ENCODE measurements around the gene PGLYRP4. TPM values are rescaled to one million over a fixed set of nuclear protein-coding genes. Genes with fewer than 3 reads are reported as not detected.

PGLYRP4 gene
- total RNA-seq, 1 donor from 2014 or later, result 0.71 TPM

GRCh38 chr1:153292740-153293479 is 55.7 kb downstream of the PGLYRP4 start:
- H3K4me3 ChIP-seq (ENCODE audit: low read depth, low read length), result no peak overlapping the region

GRCh38 chr1:153292185-153292584 is 56.5 kb downstream of the PGLYRP4 start:
- H3K4me3 ChIP-seq (ENCODE audit: low read depth, low read length), result no peak overlapping the region
- no peaks in the 10 kb centered on the region for H3K27me3 ChIP-seq (ENCODE audit: control insufficient read depth, insufficient read depth, low read length)
- DNase-seq (ENCODE audit: low read depth), result no peak
- no peak for TF ChIP-seq CTCF (IDR thresholded peaks at IDR 0.05; ENCODE audit: insufficient read depth, low read length, poor library complexity, severe bottlenecking)
- H3K36me3 ChIP-seq (ENCODE audit: control insufficient read depth, insufficient read depth, low read length), result no peaks in the 10 kb centered on the region

More at GRCh38 chr1:153292740-153293479, 55.7 kb downstream of the PGLYRP4 start:
- no peaks in the 10 kb centered on the region for H3K36me3 ChIP-seq (ENCODE audit: control insufficient read depth, insufficient read depth, low read length)
- no peak for TF ChIP-seq CTCF (IDR thresholded peaks at IDR 0.05; ENCODE audit: insufficient read depth, low read length, poor library complexity, severe bottlenecking)
- no peaks in the 10 kb centered on the region for H3K27me3 ChIP-seq (ENCODE audit: control insufficient read depth, insufficient read depth, low read length)
- no peak for DNase-seq (ENCODE audit: low read depth)

GRCh38 chr1:153291514-153291913 is 57.1 kb downstream of the PGLYRP4 start:
- DNase-seq (ENCODE audit: low read depth), result no peak
- Histone ChIP-seq H3K27me3 (ENCODE audit: control insufficient read depth, insufficient read depth, low read length) (no peaks in the 10 kb centered on the region), H3K4me3 (ENCODE audit: low read depth, low read length) (no peak overlapping the region), H3K36me3 (ENCODE audit: control insufficient read depth, insufficient read depth, low read length) (no peaks in the 10 kb centered on the region)
- no peak for TF ChIP-seq CTCF (IDR thresholded peaks at IDR 0.05; ENCODE audit: insufficient read depth, low read length, poor library complexity, severe bottlenecking)

- Histone ChIP-seq H3K36me3 (ENCODE audit: control insufficient read depth, insufficient read depth, low read length) (no peaks in the 10 kb centered on the region), H3K27me3 (ENCODE audit: control insufficient read depth, insufficient read depth, low read length) (no peaks in the 10 kb centered on the region), H3K4me3 (ENCODE audit: low read depth, low read length) (no peak overlapping the region)
- peak; percentile 42 for TF ChIP-seq CTCF (IDR thresholded peaks at IDR 0.05; ENCODE audit: insufficient read depth, low read length, poor library complexity, severe bottlenecking)
- DNase-seq (ENCODE audit: low read depth), result no peak
These were observed 59.9 kb downstream of the PGLYRP4 start for GRCh38 chr1:153288634-153289275.

Other genes with a start within 250 kb of the PGLYRP4 start
- not detected in 2 replicates for gene SPRR2F, start 235.3 kb downstream of the PGLYRP4 start, total RNA-seq
- gene SPRR2G, start 198.0 kb downstream of the PGLYRP4 start, total RNA-seq, result not detected in 2 replicates
- not detected in 2 replicates for gene LELP1, start 145.4 kb downstream of the PGLYRP4 start, total RNA-seq
- gene PRR9, start 131.3 kb downstream of the PGLYRP4 start, total RNA-seq, result not detected in 2 replicates
- not detected in 2 replicates for gene LORICRIN, start 89.2 kb downstream of the PGLYRP4 start, total RNA-seq
- not detected in 2 replicates for gene PGLYRP3, start 35.9 kb downstream of the PGLYRP4 start, total RNA-seq
- gene S100A9, start 9.0 kb upstream of the PGLYRP4 start, total RNA-seq, result 35.3 and 55.9 TPM in 2 replicates
- gene S100A12, start 26.8 kb upstream of the PGLYRP4 start, total RNA-seq, result not detected in 2 replicates
- not detected in 2 replicates for gene S100A8, start 42.2 kb upstream of the PGLYRP4 start, total RNA-seq
- not detected in 2 replicates for gene S100A7A, start 67.7 kb upstream of the PGLYRP4 start, total RNA-seq
- gene S100A7, start 111.8 kb upstream of the PGLYRP4 start, total RNA-seq, result not detected in 2 replicates
- gene S100A6, start 187.2 kb upstream of the PGLYRP4 start, total RNA-seq, result 754 and 920 TPM in 2 replicates
- 0.75 TPM in 1 of 2 replicates, not detected in the other for gene S100A5, start 192.1 kb upstream of the PGLYRP4 start, total RNA-seq
- gene S100A4, start 197.0 kb upstream of the PGLYRP4 start, total RNA-seq, result 2.7 and 7.1 TPM in 2 replicates
- 5.8 and 12.0 TPM in 2 replicates for gene S100A3, start 200.4 kb upstream of the PGLYRP4 start, total RNA-seq
- 16.1 and 27.5 TPM in 2 replicates for gene S100A2, start 217.0 kb upstream of the PGLYRP4 start, total RNA-seq

Data from kidney epithelial cell (primary cell).